Fibroblast of mammary gland (primary cell): Measurements from ENCODE around the gene TPPP.

Source experiments
- DNase-seq: peaks from one replicate; pipeline ENCODE4 v3.0.0-alpha.2; 2010; ENCODE audit warnings: low read depth
- H3K4me3 ChIP-seq: 2 replicates; pipeline ENCODE4 v1.5.1; 2011; ENCODE audit warnings: low read depth, mild to moderate bottlenecking, low read length, moderate library complexity; ENCODE audit not compliant: control insufficient read depth
- TF ChIP-seq, protein P1 (sequence below): conservative IDR thresholded peaks from 2 replicates; pipeline ENCODE4 v1.5.1; 2011; ENCODE audit warnings: low read depth, low read length, inconsistent platforms; ENCODE audit not compliant: control insufficient read depth, insufficient read depth

Gene TPPP

DNA sequence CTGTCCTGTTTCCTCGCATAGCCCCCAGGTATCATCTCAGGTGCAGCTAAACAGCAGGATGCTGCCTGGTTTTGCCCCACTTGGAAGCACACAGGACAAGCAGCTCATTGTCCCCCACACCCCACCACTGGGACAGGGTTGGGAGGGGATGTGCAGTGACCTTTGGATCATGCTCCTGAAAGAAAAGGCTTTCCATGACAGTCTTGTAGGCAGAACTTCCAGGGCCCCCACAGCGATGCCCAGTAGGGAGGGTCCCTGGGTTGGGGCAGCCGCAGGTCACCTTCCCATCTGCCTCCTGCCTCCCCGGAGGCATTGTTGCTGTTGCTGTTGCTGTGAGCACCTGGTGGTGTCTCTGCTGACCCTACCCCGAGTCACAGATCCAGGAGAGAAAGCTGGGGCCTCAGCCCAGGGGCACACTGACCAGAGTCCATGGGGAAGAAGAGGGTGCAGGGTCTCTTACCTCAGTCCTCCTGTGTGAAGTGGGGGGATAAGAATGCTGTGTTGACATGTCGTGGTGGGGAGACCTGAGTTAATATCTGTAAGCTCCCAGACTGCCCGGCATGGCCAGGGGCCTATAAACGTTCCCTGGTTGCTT lies 72.5 kb downstream of the TPPP start:
- DNase-seq = no peak
- H3K4me3 ChIP-seq = no peak overlapping the region
- TF ChIP-seq, protein P1, sequence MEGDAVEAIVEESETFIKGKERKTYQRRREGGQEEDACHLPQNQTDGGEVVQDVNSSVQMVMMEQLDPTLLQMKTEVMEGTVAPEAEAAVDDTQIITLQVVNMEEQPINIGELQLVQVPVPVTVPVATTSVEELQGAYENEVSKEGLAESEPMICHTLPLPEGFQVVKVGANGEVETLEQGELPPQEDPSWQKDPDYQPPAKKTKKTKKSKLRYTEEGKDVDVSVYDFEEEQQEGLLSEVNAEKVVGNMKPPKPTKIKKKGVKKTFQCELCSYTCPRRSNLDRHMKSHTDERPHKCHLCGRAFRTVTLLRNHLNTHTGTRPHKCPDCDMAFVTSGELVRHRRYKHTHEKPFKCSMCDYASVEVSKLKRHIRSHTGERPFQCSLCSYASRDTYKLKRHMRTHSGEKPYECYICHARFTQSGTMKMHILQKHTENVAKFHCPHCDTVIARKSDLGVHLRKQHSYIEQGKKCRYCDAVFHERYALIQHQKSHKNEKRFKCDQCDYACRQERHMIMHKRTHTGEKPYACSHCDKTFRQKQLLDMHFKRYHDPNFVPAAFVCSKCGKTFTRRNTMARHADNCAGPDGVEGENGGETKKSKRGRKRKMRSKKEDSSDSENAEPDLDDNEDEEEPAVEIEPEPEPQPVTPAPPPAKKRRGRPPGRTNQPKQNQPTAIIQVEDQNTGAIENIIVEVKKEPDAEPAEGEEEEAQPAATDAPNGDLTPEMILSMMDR = no peak

- TF ChIP-seq, protein P1 = no peak
- H3K4me3 ChIP-seq = no peak overlapping the region
- no peak for DNase-seq
Measured at GRCh38 chr5:620152-620551, 73.0 kb downstream of the TPPP start.

GRCh38 chr5:619444-619843 lies 73.7 kb downstream of the TPPP start:
- DNase-seq = no peak
- H3K4me3 ChIP-seq = no peak overlapping the region
- TF ChIP-seq, protein P1 = no peak

DNA sequence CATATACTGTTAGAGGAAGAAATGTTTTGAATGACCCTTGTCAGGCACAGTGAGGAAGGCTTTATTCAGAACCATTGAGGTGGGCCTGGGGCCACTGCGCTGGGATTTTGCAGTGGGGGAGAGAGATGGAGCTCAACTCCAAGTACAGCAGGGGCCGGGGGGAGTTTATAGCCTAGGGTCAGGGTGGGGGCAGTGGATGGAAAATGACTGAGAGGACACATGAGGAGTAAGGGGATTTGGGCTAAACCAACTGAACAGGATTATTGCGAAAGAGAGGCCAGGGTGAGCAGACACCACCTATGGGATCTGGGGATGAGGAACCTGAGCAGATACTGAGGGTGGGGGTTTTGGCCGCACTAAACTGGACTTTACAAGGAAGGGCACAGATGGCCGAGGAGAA lies 74.7 kb downstream of the TPPP start:
- TF ChIP-seq, protein P1 = no peak
- no peak for DNase-seq
- no peak overlapping the region for H3K4me3 ChIP-seq

GRCh38 chr5:617896-618295 lies 75.3 kb downstream of the TPPP start:
- DNase-seq = no peak
- TF ChIP-seq, protein P1 = no peak
- H3K4me3 ChIP-seq = no peak overlapping the region

- TF ChIP-seq, protein P1 = no peak
- DNase-seq = no peak
- no peak overlapping the region for H3K4me3 ChIP-seq
Measured at GRCh38 chr5:616484-617039, 76.6 kb downstream of the TPPP start.
